Gastroesophageal sphincter (tissue), 4 donors: ENCODE data around the gene ID4. TPM values are rescaled to one million over a fixed set of nuclear protein-coding genes. Genes with fewer than 3 reads are reported as not detected.
"Not testable (repeated sequence)": the region's sequence is repeated elsewhere in the genome, so short reads cannot be mapped to it uniquely, and the experiment has no call there.

Source experiments
- ATAC-seq: fragments of 150-250 bp; one replicate; pipeline ENCODE4 v1.9.1; 2016; ENCODE audit warnings: mild to moderate bottlenecking, moderate library complexity
- H3K27ac ChIP-seq, 4 donors: fragments of 200-600 bp; sonication (generic) in 3 of 4; 1 replicate in 3 of 4; 2 replicates in 1 of 4; pipeline ENCODE4 v1.5.1; 2016 to 2019
- H3K27me3 ChIP-seq: fragments of 200-600 bp; sonication (generic); one replicate; pipeline ENCODE4 v1.5.1; 2019
- H3K36me3 ChIP-seq, 2 donors: fragments of 200-600 bp; sonication (generic); one replicate each; pipeline ENCODE4 v1.5.1; 2019; ENCODE audit warnings: control low read depth in 1 of 2
- H3K4me1 ChIP-seq, 3 donors: fragments of 200-600 bp; sonication (generic); 1 replicate in 2 of 3; 2 replicates in 1 of 3; pipeline ENCODE4 v1.5.1; 2016 to 2019; ENCODE audit warnings: control low read depth in 2 of 3
- H3K4me3 ChIP-seq, 2 donors: fragments of 200-600 bp; sonication (generic); one replicate each; pipeline ENCODE4 v1.5.1; 2019; ENCODE audit warnings: mild to moderate bottlenecking in 1 of 2, moderate library complexity in 1 of 2
- H3K9me3 ChIP-seq, 3 donors: fragments of 200-600 bp; sonication (generic); one replicate each; pipeline ENCODE4 v1.5.1; 2017 to 2019; ENCODE audit warnings: control low read depth in 2 of 3
- EP300 ChIP-seq: sonication (generic); formaldehyde crosslinking; IDR thresholded peaks from one replicate; pipeline ENCODE4 v1.6.1; 2017; ENCODE audit warnings: antibody characterized with exemption, mild to moderate bottlenecking
- POLR2A ChIP-seq, 2 donors: fragments of 450-650 bp; IDR thresholded peaks; one replicate each; pipeline ENCODE4 v1.6.1; 2017; ENCODE audit warnings: antibody characterized with exemption in 2 of 2, mild to moderate bottlenecking in 2 of 2, moderate library complexity in 1 of 2
- POLR2AphosphoS5 ChIP-seq: sonication (generic); formaldehyde crosslinking; IDR thresholded peaks from one replicate; pipeline ENCODE4 v1.6.1; 2017; ENCODE audit warnings: antibody characterized with exemption
- WGBS, 2 donors: methylation state at CpG; one replicate each; pipeline ENCODE4 v1.1.5; 2018; ENCODE audit warnings: low coverage in 1 of 2; 5-methylcytosine and 5-hydroxymethylcytosine counted together
- total RNA-seq, 4 donors: library from RNA; depleted of rRNA; stranded (reverse); fragments of >200 nt; gene quantifications; one replicate each; pipeline ENCODE4 v1.1.0, GENCODE V29; 2016
- TF ChIP-seq, protein P1 (sequence below), 4 experiments: fragments of 200-600 bp in 2 of 4; fragments of 450-650 bp in 2 of 4; sonication (generic) in 1 of 4; IDR thresholded peaks; one replicate each; pipeline ENCODE4 v1.5.1; 2017 to 2019; ENCODE audit warnings: antibody characterized with exemption in 4 of 4, mild to moderate bottlenecking in 2 of 4, moderate library complexity in 2 of 4

ID4 gene
- total RNA-seq, 4 donors from 2014 or later = 51.3 to 137 (median 63.6) TPM

DNA sequence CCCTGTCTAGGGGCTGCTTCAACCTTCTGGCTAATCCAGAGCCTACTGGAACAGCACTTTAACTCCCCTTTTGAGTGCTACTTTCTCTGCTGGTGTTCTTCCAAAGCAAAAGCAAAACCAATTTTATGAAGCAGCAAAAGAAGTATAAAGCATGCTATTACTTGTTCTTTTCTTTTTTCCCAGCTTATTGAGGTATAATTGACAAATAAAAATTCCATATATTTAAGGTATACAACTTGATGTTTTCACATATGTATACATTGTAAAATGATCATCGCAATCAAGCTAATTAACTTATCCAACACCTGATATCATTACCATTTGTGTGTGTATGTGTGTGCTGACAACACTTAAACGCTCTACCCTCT, 14.9 kb downstream of the ID4 start:
- WGBS, 2 donors = 89 to 100% methylated on average over 2 of the region's 2 CpGs
- Histone ChIP-seq H3K4me1 (peaks cover 4 to 40% (median 5%) of the 10 kb centered on the region in 3 donors), H3K4me3 (no peak overlapping the region), H3K36me3 (no peaks in the 10 kb centered on the region), H3K27me3 (no peaks in the 10 kb centered on the region), H3K27ac (peak overlapping the region; percentile 59 to 85 (median 81)), H3K9me3 (no peaks in the 10 kb centered on the region)
- TF ChIP-seq POLR2A (IDR thresholded peaks at IDR 0.05) = no peak
- TF ChIP-seq, protein P1, sequence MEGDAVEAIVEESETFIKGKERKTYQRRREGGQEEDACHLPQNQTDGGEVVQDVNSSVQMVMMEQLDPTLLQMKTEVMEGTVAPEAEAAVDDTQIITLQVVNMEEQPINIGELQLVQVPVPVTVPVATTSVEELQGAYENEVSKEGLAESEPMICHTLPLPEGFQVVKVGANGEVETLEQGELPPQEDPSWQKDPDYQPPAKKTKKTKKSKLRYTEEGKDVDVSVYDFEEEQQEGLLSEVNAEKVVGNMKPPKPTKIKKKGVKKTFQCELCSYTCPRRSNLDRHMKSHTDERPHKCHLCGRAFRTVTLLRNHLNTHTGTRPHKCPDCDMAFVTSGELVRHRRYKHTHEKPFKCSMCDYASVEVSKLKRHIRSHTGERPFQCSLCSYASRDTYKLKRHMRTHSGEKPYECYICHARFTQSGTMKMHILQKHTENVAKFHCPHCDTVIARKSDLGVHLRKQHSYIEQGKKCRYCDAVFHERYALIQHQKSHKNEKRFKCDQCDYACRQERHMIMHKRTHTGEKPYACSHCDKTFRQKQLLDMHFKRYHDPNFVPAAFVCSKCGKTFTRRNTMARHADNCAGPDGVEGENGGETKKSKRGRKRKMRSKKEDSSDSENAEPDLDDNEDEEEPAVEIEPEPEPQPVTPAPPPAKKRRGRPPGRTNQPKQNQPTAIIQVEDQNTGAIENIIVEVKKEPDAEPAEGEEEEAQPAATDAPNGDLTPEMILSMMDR (IDR thresholded peaks at IDR 0.05) = no peak
- TF ChIP-seq EP300 = no peak
- TF ChIP-seq POLR2AphosphoS5 = no peak
- ATAC-seq = no peak

DNA sequence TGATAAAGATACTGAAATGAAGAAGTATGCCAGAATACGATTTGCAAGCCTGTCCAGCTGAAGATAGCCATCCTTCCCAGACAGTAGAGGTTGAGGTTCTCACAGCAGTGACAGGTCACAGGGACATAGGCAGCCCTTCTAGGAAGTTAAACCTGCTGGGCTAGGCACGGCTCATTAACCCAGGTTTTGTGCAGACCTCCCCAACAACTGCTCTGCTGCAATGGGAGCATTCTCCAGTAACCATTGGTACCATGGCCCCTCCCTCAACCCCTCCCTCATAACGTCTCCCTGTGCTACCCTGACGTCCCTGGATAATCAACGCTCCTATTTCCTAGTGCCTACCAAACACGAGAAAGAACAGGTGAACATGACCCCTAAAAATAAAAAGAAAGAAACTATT, 15.8 kb downstream of the ID4 start:
- Histone ChIP-seq H3K4me1 (peaks cover 4 to 40% (median 5%) of the 10 kb centered on the region in 3 donors), H3K4me3 (no peak overlapping the region), H3K27ac (no peak overlapping the region), H3K27me3 (no peaks in the 10 kb centered on the region), H3K36me3 (no peaks in the 10 kb centered on the region), H3K9me3 (no peaks in the 10 kb centered on the region)
- TF ChIP-seq, protein P1 (IDR thresholded peaks at IDR 0.05) = no peak
- TF ChIP-seq POLR2AphosphoS5 (no peak), POLR2A (IDR thresholded peaks at IDR 0.05) (no peak), EP300 (no peak)
- WGBS, 2 donors = 67% methylated on average over 2 of the region's 6 CpGs; no CpG with 5 or more reads in 1 of the 2 donors
- no peak for ATAC-seq

DNA sequence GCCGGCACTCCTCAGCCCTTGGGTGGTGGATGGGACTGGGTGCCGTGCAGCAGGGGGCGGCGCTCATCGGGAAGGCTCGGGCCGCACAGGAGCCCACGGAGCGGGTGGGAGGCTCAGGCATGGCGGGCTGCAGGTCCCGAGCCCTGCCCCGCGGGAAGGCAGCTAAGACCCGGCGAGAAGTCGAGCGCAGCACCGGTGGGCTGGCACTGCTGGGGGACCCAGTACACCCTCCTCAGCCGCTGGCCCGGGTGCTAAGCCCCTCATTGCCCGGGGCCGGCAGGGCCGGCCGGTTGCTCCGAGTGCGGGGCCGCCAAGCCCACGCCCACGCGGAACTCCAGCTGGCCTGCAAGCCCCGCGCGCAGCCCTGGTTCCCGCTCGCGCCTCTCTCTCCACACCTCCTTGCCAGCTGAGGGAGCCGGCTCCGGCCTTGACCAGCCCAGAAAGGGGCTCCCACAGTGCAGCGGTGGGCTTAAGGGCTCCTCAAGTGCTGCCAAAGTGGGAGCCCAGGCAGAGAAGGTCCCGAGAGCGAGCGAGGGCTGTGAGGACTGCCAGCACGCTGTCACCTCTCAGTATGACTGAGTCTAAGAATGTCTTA, 17.3 kb downstream of the ID4 start:
- H3K36me3 ChIP-seq, ATAC-seq, H3K27me3 ChIP-seq, H3K9me3 ChIP-seq, H3K27ac ChIP-seq, H3K4me3 ChIP-seq: not testable (repeated sequence)
- H3K4me1 ChIP-seq = peaks cover 4 to 27% (median 5%) of the 10 kb centered on the region in 3 donors
- 88% methylated on average over 1 of the region's 43 CpGs; no CpG with 5 or more reads in 1 of the 2 donors for WGBS, 2 donors

DNA sequence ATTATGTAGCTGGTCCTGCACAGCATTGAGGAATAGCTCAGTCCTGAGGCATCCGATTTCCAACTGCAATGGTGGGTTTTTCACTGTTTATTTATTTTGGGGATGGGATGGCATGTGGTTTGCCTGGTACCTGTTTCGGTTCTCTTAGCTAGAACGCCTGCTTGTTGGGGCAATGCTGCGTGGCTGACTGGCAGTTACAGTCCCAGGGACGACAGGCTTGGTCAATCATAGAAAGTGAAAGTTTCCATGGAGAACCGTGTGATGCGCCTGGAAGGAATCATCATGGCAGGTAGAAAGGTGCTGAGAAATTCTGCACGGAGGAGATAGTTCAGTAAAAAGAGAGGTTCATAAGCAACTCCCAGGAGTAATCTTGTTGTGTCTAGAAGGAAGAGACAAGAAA, 18.4 kb downstream of the ID4 start:
- 89 to 100% methylated on average over 3 to 7 of the region's 8 CpGs for WGBS, 2 donors
- H3K4me1 ChIP-seq = peaks cover under 1 to 17% (median 5%) of the 10 kb centered on the region in 3 donors
- no peak overlapping the region for H3K4me3 ChIP-seq
- ATAC-seq = no peak
- TF ChIP-seq, protein P1 (IDR thresholded peaks at IDR 0.05) = no peak
- no peak for TF ChIP-seq EP300
- no peak for TF ChIP-seq POLR2A (IDR thresholded peaks at IDR 0.05)
- no peaks in the 10 kb centered on the region for H3K36me3 ChIP-seq
- H3K9me3 ChIP-seq = no peaks in the 10 kb centered on the region
- no peaks in the 10 kb centered on the region for H3K27me3 ChIP-seq
- H3K27ac ChIP-seq = no peak overlapping the region

DNA sequence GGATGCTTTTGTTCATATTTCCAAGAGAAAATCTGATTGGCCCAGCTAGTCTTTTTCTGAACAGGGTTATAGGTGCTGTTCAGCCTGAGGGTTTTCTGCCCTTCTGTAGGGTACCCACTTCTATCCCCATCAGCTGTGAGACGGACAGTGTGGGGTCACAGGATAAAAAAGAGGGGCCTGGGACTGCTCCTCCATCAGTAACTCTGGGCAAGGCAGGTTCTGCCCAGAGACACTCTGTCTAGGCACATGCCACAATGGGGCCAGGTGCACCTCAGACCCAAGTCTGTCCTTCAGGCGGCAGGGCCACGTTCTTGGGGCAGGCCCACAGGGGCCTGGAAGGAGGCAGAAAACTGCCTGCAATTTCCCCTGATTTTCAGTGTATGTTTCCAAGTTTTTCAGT, 20.0 kb downstream of the ID4 start:
- H3K36me3 ChIP-seq = no peaks in the 10 kb centered on the region
- no peak overlapping the region for H3K27ac ChIP-seq
- TF ChIP-seq POLR2AphosphoS5 = no peak
- TF ChIP-seq, protein P1 (IDR thresholded peaks at IDR 0.05) = no peak
- TF ChIP-seq POLR2A (IDR thresholded peaks at IDR 0.05) = no peak
- TF ChIP-seq EP300 = no peak
- no peak for ATAC-seq
- WGBS, 2 donors = 100% methylated on average over 2 of the region's 3 CpGs; no CpG with 5 or more reads in 1 of the 2 donors
- peaks cover 0 to under 1% (median 0%) of the 10 kb centered on the region in 3 donors for H3K4me1 ChIP-seq
- H3K9me3 ChIP-seq = no peaks in the 10 kb centered on the region
- H3K27me3 ChIP-seq = no peaks in the 10 kb centered on the region
- H3K4me3 ChIP-seq = no peak overlapping the region
